GM18870 (cell line): Measurements from ENCODE around the gene B3GNT7.
"Not testable (repeated sequence)": the region's sequence is repeated elsewhere in the genome, so short reads cannot be mapped to it uniquely, and the experiment has no call there.

Source experiments
- ATAC-seq: cut with Tn5 transposase; IDR thresholded peaks from one replicate; pipeline ENCODE4 v1.9.1; 2021; ENCODE audit warnings: moderate library complexity; ENCODE audit not compliant: unreplicated experiment

Gene B3GNT7, protein sequence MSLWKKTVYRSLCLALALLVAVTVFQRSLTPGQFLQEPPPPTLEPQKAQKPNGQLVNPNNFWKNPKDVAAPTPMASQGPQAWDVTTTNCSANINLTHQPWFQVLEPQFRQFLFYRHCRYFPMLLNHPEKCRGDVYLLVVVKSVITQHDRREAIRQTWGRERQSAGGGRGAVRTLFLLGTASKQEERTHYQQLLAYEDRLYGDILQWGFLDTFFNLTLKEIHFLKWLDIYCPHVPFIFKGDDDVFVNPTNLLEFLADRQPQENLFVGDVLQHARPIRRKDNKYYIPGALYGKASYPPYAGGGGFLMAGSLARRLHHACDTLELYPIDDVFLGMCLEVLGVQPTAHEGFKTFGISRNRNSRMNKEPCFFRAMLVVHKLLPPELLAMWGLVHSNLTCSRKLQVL

DNA sequence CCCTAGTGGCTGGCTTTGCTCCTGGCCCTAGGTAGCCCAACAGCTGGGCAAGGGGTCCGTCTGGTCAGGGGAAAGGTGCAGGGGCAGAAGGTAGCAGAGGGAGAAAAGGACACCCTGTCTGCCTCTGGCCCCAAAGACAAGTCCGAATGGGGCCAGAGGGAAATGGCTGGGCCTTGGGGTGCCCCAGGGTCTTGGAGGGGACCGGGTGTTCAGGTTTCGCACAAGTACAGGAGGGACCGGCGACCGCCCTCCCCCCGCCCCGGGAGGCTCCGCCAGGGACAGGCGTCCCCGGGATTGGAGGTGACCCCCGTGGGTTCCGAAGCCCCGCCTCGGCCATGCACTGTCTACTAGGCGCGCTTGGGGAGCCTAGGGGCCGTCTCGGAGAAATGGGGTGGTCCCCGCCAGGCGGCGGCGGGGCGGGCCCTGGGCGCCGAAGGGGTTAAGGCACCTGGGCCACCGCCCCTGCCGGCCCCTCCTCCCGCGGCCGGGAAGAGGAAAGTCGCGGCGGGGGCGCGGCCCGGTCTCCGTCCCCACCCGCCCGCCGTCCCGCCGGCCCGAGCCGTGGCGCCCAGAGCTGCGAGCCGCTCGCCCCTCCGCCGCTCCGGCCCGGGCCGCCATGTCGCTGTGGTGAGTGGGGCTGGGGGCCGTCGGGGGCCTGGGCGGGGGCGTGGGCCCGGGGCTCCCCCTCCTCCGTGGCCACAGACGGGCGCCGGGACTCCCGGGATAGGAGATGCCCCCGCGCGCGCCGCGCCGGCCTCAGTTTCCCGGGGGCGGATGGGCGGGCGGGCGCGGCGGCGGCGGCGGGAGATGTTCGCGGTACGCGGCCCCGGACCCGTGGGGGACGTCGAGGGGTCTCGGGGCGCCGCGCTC, at the start of gene B3GNT7:
B3GNT7 (plus strand) TSS at position 523 of the 870 bp plus-strand sequence; CDS start at position 617, 94 bp downstream.
- no peak for ATAC-seq

DNA sequence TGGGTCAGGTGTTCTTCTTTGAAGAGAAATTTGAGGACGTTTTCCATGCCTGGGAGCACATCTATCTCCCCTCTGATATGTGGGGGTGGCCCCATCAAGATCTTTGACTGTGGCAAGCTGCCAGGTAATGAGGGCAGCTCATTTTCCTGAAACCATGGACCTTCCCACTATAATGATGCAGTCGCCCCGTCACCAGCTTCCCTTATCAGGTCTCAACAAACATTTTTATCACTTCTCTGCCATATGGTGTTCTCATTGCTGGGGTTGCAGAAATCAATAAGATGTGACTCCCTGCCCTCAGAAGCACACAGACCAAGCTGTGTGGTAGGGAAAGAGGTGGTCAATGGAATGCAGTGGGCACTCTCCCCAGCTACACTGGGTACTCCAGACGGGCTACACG, 48.4 kb upstream of the B3GNT7 start:
- ATAC-seq, result no peak

DNA sequence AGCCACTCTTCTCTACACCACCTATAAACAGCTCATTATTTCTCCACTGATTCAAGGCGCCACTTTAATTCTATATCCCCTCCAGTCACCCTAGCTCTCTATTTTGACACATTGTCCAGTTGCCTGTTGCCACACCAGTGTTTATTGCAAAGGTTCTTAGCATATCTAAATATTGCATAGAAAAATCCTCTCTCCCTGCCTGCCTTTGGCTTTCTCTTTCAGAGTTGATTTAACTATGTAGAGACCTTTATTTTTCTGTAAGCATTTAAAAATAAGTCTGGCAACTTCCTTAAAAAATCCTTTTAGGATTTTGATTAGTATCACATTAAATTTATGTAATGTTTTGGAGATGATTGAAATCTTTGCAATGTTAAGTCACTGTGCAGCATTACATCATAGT, 47.9 kb upstream of the B3GNT7 start:
- ATAC-seq, result no peak

DNA sequence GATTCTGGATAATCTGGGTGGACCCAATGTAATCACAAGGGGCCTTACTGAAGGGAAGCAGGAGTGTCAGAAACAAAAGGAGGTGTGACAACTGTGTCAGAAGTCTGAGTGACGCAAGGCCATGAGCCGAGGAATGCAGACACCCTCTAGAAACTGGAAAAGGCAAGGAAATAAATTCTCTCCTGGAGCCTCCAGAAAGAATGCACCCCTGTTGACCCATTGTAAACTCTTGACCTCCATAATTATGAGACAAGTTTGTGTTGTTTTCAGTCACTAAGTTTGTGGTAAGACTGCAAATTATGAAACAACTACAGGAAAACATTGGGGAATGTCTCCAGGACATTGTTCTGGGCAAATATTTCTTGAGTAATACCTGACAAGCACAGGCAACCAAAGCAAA, 47.3 kb upstream of the B3GNT7 start:
- no peak for ATAC-seq

DNA sequence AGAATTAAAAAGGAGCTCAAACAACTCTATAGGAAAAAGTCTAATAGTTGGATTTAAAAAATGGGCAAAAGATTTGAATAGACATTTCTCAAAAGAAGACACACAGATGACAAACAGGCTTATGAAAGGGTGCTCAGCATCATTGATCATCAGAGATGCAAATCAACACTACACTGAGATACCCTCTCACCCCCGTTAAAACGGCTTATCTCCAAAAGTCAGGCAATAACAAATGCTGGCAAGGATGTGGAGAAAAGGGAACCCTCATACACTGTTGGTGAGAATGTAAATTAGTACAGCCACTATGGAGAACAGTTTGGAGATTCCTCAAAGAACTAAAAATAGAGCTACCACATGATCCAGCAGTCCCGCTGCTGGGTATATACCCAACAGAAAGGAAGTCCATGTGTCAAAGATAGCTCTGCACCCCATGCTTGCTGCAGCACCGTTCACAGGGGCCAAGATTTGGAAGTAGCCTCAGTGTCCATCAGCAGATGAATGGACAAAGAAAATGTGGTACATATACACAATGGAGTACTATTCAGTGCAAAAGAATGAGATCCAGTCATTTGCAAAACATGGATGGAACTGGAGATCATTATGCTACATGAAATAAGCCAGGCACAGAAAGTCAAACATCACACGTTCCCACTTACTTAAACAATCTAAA, 46.7 kb upstream of the B3GNT7 start:
- no peak for ATAC-seq

DNA sequence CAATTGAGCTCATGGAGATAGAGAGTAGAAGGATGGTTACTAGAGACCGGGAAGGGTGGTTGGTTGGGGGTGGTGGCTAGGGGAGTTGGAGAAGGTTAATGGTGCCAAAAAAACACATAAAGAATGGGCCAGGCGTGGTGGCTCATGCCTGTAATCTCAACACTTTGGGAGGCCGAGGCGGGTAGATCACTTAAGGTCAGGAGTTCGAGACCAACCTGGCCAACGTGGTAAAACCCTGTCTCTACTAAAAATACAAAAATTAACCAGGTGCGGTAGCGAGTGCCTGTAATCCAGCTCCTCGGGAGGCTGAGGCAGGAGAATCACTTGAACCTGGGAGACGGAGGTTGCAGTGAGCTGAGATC, 46.2 kb upstream of the B3GNT7 start:
- not testable (repeated sequence) for ATAC-seq

DNA sequence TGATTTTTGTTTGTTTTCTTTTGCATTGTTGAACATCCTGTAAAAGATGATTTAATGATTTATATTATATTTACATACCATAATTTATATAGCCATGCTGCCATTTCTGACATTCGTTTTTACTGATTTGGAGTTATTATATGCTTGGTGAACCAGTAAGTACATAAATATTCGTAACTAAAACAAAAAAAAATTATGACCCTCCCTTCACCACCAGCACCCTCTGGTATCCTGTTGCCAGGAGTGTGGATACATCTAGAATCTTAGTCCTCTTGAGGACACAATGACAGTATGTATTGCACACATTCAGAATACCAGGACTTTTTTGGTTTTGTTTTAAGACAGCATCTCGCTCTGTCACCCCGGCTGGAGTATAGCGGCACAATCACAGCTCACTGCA, 43.9 kb upstream of the B3GNT7 start:
- no peak for ATAC-seq

DNA sequence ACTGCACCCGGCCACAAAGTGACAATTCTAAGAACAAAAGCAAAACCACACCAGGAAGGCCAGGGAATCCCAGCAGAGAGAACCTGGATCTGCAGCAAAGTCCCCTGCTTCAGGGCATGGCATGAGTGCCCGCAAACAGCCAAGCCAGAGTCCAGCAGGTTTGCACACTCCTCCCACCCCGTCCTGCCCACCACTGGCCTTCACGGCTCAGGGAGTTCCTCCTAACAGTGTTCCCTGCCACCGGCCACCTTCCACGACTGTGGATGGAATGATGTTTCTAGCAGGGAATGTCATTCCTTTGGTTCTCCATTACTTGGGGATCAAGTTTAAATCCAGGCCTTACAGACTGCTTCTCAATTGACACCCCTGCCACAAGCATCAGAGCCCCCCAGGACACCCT, 42.0 kb upstream of the B3GNT7 start:
- no peak for ATAC-seq

DNA sequence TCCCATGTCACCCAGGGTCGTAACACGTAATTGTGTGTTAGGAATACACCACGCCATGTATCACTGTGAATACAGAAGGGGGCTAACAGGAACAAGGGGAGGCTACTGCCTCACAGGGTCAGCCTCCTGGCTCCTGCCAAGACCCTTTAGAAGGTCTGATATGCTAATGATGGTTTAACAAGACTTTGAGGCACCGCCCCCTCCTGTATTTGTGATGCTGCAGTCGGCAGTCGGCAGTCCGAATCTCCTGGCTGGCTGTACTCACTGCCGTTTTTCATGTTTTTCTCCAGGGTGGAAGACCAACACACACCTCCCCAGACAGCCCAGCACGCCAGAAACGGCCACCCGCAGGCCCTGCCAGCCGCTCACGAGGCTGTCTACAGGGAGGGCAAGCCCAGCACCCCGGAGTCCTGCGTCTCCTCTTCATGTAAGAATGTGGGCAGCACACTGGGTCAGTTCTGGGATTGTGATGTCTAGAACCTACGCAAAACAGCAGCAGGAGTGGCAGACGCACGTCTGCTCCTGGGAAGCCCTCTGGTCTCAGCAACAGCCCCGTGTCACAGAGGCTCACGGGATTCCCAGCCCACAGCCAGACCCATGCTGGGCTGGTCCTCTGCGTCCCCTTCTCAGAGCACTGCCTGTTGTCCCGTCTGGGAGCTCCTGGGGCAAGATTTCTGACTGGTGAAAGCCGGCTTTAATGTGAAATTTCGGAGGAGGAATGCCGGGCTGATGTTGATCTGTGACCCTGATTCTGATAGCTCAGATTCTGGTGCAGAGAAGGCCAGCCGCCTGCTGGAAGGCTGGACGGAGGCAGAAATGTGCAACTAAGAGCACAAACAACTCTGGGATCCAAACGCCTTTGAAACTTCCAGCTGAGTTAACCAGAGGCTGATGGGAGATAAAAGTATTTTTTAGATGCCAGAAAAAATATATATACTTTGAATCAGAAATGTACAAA, 39.7 kb upstream of the B3GNT7 start:
- no peak for ATAC-seq

DNA sequence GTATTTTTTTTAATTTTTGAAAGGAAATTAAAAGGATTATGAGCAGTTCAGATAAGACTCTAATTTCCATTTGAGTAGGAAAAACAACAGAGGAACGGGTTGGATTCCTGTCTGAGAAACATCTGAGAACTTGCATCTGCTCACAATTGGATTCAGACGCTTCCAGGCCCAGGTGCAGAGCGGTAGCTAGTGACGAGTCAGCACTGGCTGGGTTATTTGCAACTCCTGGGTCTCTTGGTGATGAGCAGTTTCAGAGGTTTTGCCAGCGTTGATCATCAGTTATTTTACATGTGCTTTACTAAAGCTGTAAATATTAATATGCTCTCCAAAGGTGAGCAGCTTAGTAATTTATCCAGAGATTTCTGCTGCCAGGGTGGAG, 39.1 kb upstream of the B3GNT7 start:
- no peak for ATAC-seq

DNA sequence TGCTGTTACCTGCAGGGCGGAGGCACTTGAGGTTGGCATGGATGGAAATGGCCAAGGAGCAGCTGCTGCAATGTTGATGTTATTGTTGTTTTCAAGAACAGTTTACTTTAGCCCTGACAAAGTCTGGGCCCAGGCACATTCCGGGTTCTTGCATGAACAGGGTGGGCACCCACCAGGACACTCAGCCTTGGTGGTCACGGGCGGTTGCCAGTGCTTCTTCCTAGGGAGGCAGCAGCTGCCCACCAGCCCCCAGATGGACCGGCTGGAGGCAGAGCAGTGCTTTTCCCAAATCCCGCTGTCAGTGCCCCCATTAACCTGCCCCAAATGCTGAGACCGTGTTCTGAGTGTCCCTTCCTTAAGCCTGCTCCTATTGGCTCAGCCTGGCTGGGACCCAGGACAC, 38.5 kb upstream of the B3GNT7 start:
- ATAC-seq, result no peak

DNA sequence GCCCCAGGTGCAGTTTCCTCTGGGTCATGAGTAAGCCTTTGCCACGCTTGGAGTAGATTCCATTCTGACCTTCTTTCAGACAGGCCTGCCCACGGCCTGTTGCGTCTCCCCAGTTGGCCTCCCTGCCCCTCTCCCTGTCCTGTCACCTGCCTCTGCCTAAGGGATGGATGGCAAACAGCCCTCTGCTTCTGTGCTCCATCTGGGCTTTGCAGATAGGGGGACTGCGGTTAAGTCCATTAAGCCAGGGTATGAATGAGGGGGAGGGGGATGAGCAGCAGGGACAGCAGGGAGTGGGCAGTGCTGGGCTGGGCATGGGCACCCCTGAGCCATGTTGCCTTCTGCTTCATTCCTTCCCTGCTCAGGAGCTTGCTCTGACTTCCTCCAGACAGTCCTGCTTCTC, 37.6 kb upstream of the B3GNT7 start:
- no peak for ATAC-seq

DNA sequence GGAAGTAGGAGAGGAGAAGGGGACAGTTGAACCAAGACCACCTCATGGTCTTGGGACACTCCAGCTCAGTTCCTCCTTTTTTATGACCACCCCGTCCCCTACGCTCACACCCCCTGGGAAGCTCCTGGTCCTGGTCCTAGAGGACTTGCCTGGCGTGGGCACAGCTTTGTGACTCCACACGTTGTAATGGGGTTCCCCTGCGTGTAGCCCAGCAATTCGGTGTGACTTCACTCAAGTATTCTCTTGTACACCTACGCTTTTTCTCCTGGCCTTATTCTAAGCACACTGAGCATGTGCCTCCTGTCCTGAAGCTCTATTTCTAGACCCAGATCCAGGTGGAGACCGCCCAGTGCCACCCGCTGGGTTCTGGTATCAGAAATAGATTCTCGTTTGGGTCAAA, 36.1 kb upstream of the B3GNT7 start:
- no peak for ATAC-seq

DNA sequence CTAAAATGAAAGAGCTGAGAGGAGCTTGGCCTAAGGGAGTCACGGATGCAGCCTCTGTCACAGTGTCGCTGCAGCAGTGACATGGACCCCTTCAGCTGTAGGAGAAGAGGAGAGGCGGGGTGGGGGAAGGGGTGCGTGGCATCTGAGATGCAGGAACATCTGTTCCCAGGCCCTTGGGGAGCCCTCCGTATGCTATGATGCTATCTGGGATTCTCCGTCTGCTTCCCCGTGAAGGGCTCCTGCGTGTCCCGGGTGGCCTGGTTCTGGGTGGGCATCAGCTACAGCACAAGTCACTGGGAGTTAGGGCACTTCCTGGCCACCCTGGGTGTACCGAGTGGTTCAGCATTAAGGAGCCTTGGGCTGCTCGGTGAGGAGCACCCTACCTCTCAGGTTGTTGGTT, 35.6 kb upstream of the B3GNT7 start:
- ATAC-seq, result no peak

DNA sequence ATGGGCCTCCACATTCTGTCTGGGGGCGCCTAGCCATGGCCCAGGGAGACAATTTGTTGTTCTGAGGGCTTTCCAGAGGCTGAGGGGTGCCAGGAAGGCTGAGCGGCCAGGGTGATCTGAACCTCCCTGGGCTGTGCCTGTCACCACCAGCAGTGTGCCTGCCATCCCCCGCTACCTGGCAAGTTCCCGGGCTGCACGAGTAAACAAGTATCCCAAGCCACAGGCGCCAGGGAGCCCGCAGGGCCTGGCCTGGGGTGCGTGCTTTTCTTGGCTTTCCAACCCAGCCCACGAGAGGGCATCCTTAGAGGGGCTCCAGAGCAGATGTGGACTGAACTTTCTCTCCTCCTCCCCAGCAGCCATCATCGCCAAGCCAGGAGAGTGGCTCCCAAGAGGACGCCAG, 35.1 kb upstream of the B3GNT7 start:
- no peak for ATAC-seq

DNA sequence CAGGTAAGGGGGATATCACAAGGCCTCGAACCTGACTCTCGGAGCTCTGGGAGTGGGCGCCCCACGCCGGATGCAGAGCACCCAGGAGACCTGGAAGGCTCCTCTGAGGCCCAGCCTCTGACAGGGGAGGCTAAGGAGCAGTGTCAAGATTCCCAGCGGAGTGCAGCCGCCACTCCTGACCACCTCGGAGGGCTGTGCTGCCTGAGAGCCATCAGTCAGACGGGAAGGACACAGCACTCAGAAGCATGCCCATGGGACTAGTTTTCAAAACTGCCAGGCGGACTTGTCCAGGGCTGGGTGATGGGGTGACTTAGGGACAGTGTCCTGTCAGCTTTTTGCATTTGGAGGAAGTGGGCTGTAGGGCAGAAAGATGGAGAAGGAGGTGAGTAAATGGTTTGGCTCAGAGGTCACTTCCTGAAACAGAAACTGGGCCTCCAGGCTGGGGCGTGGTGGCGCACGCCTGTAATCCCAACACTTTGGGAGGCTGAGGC, 34.6 kb upstream of the B3GNT7 start:
- ATAC-seq, result no peak

DNA sequence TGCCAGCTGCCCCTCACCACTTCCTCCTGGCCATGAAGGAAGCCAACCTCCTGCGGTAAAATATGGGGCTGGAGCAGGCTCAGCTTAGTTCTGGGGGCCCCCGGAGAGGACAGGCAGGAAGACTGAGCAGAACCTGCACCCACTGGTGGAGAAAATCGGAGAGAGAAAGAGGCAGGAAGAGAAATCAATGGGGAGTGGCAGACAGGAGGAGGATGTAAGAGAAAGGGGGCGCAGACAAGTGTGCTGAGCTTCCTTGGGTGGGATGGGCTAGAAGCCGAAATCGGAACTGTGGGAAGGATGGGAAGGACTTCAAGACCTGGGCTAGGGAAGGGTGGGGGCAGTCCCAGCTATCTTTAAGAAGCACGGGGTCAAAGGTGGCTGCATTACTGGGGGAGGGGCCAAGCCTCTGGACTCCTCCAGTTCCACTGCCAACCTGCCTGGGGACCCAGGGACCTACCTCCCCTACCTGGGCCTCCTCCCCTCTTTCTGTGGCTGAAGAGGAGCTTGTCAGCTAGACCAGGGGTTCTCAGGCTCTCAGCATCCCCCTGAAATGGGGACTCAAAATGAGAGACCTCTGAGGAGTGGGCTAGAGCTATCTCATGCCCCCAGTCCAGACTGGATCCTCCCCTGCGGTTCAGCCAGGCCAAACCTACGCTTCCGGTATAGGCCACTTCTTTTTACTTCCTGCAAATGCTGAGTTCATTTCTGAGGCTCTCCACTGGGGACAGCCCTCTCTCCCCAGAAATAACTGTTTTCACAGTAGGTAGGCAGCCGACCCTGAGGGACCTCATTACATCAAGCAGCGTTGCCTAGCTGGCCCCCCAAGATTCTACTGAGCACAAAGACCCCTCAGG, 33.6 kb upstream of the B3GNT7 start:
- peak; percentile 86 for ATAC-seq

DNA sequence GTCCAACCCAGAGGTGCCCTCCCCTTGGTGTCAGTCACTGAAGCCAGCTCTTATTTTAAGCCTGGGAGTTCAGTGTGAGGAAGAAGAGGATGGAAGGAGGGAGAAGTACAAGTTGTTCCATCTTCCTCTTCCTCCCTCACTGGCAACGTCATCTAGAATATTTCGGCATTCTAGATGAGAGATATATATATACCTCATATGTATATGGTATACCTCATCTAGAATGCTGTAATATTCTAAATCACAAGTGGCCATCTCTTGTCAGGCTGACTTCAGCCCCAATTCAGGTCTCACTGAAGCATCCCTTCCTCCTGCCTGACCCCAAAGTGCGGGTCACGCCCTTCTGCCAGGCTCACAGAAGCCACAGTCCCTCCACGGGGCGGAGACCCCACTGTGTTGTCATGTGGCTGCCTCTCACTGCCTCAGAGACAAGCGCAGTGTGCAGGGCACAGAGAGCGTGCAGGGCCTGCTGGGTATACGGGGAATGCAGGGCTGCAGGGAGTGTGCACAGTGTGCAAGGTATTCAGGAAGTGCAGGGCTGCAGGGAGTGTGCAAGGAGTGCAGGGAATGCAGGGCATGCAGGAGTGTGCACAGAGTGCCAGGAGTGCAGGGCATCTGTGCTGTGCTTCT, 32.8 kb upstream of the B3GNT7 start:
- ATAC-seq, result no peak

DNA sequence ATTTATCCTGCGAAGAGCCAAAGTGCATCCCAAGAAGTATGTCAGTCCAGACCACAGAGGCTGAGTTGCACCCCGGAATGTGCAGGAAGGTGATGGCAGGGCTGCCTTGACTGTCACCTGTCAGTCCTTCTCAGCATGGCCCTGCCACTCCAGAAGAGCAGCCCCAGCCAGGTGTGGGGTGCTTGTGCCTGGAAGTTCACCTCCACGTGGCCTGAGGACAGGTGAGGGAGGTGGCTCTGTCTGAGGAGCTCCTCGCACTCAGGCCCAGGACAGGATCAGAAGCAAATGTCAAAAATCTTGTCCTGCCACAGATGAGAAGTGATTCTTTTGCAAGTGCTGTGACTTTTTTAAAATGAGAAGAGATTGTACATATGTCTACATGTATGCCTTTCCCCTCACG, 31.4 kb upstream of the B3GNT7 start:
- no peak for ATAC-seq
